Activated T-helper 2 cell treated with anti-CD3 and anti-CD28 coated beads, Interferon-gamma antibody, Interleukin-2, Interleukin-4, amounts not matched to agents 10 μg/mL and 5 μg/mL and 100 μg/mL, durations not matched to agents 14 hours and 24 hours and 36 hours (primary cell): ENCODE results near the gene FAM120B. TPM values are rescaled to one million over a fixed set of nuclear protein-coding genes. Genes with fewer than 3 reads are reported as not detected.

Experiments used
- total RNA-seq: library from RNA; stranded (reverse); gene quantifications from 2 replicates; pipeline ENCODE4 v1.2.3, GENCODE V29; 2022

Gene FAM120B
- total RNA-seq, 1 donor from 2014 or later = 21.8 TPM

Other genes starting within 250 kb of the FAM120B start
- gene DLL1, start 15.7 kb upstream of the FAM120B start, total RNA-seq = not detected in 2 replicates
- gene PSMB1, start 246.5 kb downstream of the FAM120B start, total RNA-seq = 277 and 278 TPM in 2 replicates
- 26.4 and 27.8 TPM in 2 replicates for gene TBP, start 247.6 kb downstream of the FAM120B start, total RNA-seq